DND-41 (cell line): ENCODE measurements around the gene EPHB1.

Experiments
- ATAC-seq: fragments of 200-7000 bp; cut with Tn5 transposase; 3 replicates; pipeline ENCODE4 v1.9.1; 2021; ENCODE audit warnings: low read depth; ENCODE audit not compliant: insufficient read depth
- DNase-seq: peaks from one replicate; pipeline ENCODE4 v3.0.0-alpha.2; 2020
- H2AFZ ChIP-seq: 2 replicates; pipeline ENCODE4 v1.6.0; 2012; ENCODE audit warnings: low read depth, low read length
- H3K27ac ChIP-seq: 2 replicates; pipeline ENCODE4 v1.5.1; 2012; ENCODE audit warnings: low read length, inconsistent platforms
- H3K27me3 ChIP-seq: fragments of 200-600 bp; sonication (generic); 2 replicates; pipeline ENCODE4 v1.6.0; 2012; ENCODE audit warnings: low read length, mild to moderate bottlenecking, inconsistent platforms; ENCODE audit not compliant: insufficient read depth, poor library complexity
- H3K36me3 ChIP-seq: 2 replicates; pipeline ENCODE4 v1.5.1; 2012; ENCODE audit warnings: low read length, inconsistent platforms; ENCODE audit not compliant: insufficient read depth
- H3K4me1 ChIP-seq: 2 replicates; pipeline ENCODE4 v1.5.1; 2012; ENCODE audit warnings: mild to moderate bottlenecking, low read length; ENCODE audit not compliant: insufficient read depth
- H3K4me2 ChIP-seq: 2 replicates; pipeline ENCODE4 v1.6.0; 2012; ENCODE audit warnings: mild to moderate bottlenecking, moderate library complexity, low read length, inconsistent platforms; ENCODE audit not compliant: insufficient read depth
- H3K4me3 ChIP-seq, 2 experiments: fragments of 200-600 bp in 1 of 2; shearing (Covaris generic) in 1 of 2; 2 replicates each; pipeline ENCODE4 v1.5.1; 2012 to 2016; ENCODE audit warnings: inconsistent platforms in 2 of 2, low read length in 2 of 2, mild to moderate bottlenecking in 2 of 2, low read depth in 1 of 2, moderate library complexity in 1 of 2
- H3K79me2 ChIP-seq: 2 replicates; pipeline ENCODE4 v1.6.0; 2012; ENCODE audit warnings: low read length, inconsistent platforms; ENCODE audit not compliant: insufficient read depth
- H3K9ac ChIP-seq: 2 replicates; pipeline ENCODE4 v1.6.0; 2012; ENCODE audit warnings: low read depth, mild to moderate bottlenecking, inconsistent platforms, low read length, moderate library complexity
- H3K9me3 ChIP-seq: 2 replicates; pipeline ENCODE4 v1.5.1; 2012; ENCODE audit warnings: low read length, moderate library complexity, mild to moderate bottlenecking, inconsistent platforms; ENCODE audit not compliant: insufficient read depth, severe bottlenecking
- H4K20me1 ChIP-seq: 2 replicates; pipeline ENCODE4 v1.6.0; 2012; ENCODE audit warnings: low read length; ENCODE audit not compliant: insufficient read depth
- EZH2 ChIP-seq: IDR thresholded peaks from 3 replicates; pipeline ENCODE4 v1.6.1; 2012; ENCODE audit warnings: borderline replicate concordance, low read depth, mild to moderate bottlenecking, moderate library complexity, low read length, inconsistent platforms; ENCODE audit not compliant: severe bottlenecking
- TF ChIP-seq, protein P1 (sequence below): IDR thresholded peaks from 2 replicates; pipeline ENCODE4 v1.5.1; 2012; ENCODE audit warnings: borderline replicate concordance, low read length, moderate library complexity, mild to moderate bottlenecking; ENCODE audit not compliant: poor library complexity, severe bottlenecking; ENCODE audit errors: extremely low read depth

Gene EPHB1

DNA sequence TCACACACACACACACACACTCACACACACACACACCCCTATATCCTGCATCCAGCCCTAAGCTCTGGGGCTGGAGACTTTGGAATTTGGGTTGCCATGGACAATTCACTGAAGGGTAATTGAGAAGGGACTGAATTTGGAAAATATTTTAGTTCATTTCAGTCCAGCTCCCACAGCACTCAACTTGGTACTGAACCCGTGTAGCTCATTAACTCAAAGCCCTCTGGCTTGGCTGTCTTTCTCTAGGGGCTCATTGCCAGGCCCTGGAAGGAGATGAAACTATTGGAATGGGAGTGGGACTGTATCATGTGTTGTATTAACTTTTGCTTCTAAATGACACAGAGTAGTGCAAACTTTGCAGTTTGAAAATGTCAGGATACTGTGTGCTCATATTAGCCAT, 157.3 kb downstream of the EPHB1 start:
- no peak overlapping the region for H3K4me2 ChIP-seq
- no peaks in the 10 kb centered on the region for H4K20me1 ChIP-seq
- no peak for ATAC-seq
- H3K79me2 ChIP-seq: no peaks in the 10 kb centered on the region
- H3K27ac ChIP-seq: no peak overlapping the region
- H2AFZ ChIP-seq: no peak overlapping the region
- no peaks in the 10 kb centered on the region for H3K36me3 ChIP-seq
- TF ChIP-seq, protein P1, sequence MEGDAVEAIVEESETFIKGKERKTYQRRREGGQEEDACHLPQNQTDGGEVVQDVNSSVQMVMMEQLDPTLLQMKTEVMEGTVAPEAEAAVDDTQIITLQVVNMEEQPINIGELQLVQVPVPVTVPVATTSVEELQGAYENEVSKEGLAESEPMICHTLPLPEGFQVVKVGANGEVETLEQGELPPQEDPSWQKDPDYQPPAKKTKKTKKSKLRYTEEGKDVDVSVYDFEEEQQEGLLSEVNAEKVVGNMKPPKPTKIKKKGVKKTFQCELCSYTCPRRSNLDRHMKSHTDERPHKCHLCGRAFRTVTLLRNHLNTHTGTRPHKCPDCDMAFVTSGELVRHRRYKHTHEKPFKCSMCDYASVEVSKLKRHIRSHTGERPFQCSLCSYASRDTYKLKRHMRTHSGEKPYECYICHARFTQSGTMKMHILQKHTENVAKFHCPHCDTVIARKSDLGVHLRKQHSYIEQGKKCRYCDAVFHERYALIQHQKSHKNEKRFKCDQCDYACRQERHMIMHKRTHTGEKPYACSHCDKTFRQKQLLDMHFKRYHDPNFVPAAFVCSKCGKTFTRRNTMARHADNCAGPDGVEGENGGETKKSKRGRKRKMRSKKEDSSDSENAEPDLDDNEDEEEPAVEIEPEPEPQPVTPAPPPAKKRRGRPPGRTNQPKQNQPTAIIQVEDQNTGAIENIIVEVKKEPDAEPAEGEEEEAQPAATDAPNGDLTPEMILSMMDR: no peak
- no peak for TF ChIP-seq EZH2
- no peak overlapping the region for H3K4me3 ChIP-seq
- no peak for DNase-seq
- H3K27me3 ChIP-seq: no peaks in the 10 kb centered on the region
- H3K4me1 ChIP-seq: no peaks in the 10 kb centered on the region
- H3K9ac ChIP-seq: no peak overlapping the region
- H3K9me3 ChIP-seq: peaks cover 8% of the 10 kb centered on the region

- Histone ChIP-seq H3K79me2 (no peaks in the 10 kb centered on the region), H3K4me2 (no peak overlapping the region), H3K36me3 (no peaks in the 10 kb centered on the region), H4K20me1 (no peaks in the 10 kb centered on the region), H3K4me3 (no peak overlapping the region), H3K9ac (no peak overlapping the region), H3K27ac (no peak overlapping the region), H3K4me1 (no peaks in the 10 kb centered on the region), H3K9me3 (peaks cover 8% of the 10 kb centered on the region), H2AFZ (no peak overlapping the region), H3K27me3 (no peaks in the 10 kb centered on the region)
- no peak for TF ChIP-seq EZH2
- TF ChIP-seq, protein P1: no peak
- DNase-seq (no peak), ATAC-seq (peak; percentile 31; the same call in 2 of the 3 replicates)
These were observed 160.8 kb downstream of the EPHB1 start for GRCh38 chr3:134955874-134956273.

DNA sequence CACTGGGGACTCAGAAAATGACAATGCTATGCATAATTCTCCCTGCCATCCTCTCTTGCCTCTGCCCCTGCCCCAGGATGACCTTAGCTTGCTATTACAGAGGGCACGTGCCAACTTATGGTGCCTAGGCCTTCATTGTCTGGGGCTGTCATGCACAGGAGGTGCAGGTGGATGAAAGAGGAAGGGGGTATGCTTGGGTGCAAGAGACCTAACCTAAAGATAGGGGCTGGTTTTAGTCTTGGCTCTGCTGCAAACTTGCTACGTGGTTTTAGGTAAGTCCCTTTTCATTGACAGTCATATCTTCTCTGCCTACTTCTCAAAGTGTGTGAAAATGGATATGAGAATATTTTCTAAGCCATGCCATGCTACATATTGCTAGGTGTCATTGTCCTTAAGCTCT, 161.3 kb downstream of the EPHB1 start:
- no peak for TF ChIP-seq EZH2
- TF ChIP-seq, protein P1: no peak
- Histone ChIP-seq H4K20me1 (no peaks in the 10 kb centered on the region), H3K79me2 (no peaks in the 10 kb centered on the region), H3K9me3 (peaks cover 5% of the 10 kb centered on the region), H3K4me2 (no peak overlapping the region), H3K4me3 (no peak overlapping the region), H3K9ac (no peak overlapping the region), H3K27ac (no peak overlapping the region), H3K36me3 (no peaks in the 10 kb centered on the region), H2AFZ (no peak overlapping the region), H3K27me3 (no peaks in the 10 kb centered on the region), H3K4me1 (no peaks in the 10 kb centered on the region)
- DNase-seq (no peak), ATAC-seq (no peak)

DNA sequence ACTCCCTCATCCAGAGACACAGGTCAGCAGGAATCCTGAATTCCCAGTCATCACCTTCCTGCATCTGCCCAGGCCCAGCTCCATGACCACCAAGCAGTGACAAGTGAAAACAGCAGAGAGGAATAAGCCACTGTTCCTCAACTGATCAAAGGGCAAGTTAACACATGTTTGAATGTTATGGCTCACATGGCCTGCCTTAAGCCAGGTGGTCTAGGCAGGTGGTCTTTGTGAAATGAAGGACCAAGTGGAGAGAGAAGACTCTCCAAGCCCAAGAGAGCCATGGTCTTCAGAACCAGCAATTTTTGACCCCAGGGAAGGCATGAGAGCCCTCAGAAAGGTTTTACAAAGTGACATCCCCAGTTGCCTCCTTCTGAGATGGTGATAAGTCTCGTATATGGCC, 161.8 kb downstream of the EPHB1 start:
- H3K4me2 ChIP-seq: no peak overlapping the region
- H3K9me3 ChIP-seq: peaks cover under 1% of the 10 kb centered on the region
- H3K27me3 ChIP-seq: no peaks in the 10 kb centered on the region
- H3K9ac ChIP-seq: no peak overlapping the region
- H3K36me3 ChIP-seq: no peaks in the 10 kb centered on the region
- H2AFZ ChIP-seq: no peak overlapping the region
- no peak for TF ChIP-seq EZH2
- TF ChIP-seq, protein P1: no peak
- H4K20me1 ChIP-seq: no peaks in the 10 kb centered on the region
- no peaks in the 10 kb centered on the region for H3K4me1 ChIP-seq
- H3K4me3 ChIP-seq: no peak overlapping the region
- ATAC-seq: no peak
- no peak for DNase-seq
- H3K79me2 ChIP-seq: no peaks in the 10 kb centered on the region
- no peak overlapping the region for H3K27ac ChIP-seq
